ENCODE measurements around the gene MPP4. TPM values are rescaled to one million over a fixed set of nuclear protein-coding genes. Genes with fewer than 3 reads are reported as not detected.

Gene MPP4
- total and polyA plus RNA-seq, 10 of the 15 experiments (the other 5 are each of a cell fraction or from before 2014, with no cell fraction given): 0.03 to 0.14 (median 0.05) TPM; not detected in 4

DNA sequence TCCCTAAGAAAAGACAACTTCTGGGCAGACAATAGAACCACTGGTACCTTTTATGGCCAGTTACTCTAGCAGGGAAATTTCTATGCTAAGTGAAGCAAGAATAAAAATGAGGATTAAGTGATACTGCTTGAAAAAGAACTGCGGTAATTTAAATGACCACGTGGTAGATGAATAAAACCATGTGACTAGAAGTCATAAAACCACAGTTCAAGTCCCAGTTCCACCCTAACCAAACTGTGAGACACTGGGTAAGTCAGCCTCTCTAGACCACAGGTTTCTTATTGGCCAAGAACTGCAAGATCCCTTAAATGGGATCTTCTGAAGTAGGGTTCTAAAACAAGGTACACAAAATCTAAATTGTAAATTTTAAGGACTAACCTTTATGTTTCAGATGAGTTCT, 67.9 kb downstream of the MPP4 start (continued):
- TF ChIP-seq ETV6 (conservative IDR thresholded peaks at IDR 0.05 in 1 of 2, IDR thresholded peaks at IDR 0.05 in 1 of 2; ENCODE audit: borderline replicate concordance in 1 of 2, low read depth in 1 of 2) (no peak), MLLT1 (IDR thresholded peaks at IDR 0.05) (no peak), NFIC (IDR thresholded peaks at IDR 0.05; ENCODE audit: low read depth, low read length) (no peak), ZNF384 (IDR thresholded peaks at IDR 0.05; ENCODE audit: borderline replicate concordance, low read depth, low read length) (no peak), ZBTB4 (CRISPR knock-in tag; IDR thresholded peaks at IDR 0.05) (no peak), TCF12 (IDR thresholded peaks at IDR 0.05; ENCODE audit: low read depth, low read length) (no peak), CEBPB (IDR thresholded peaks at IDR 0.05; ENCODE audit: borderline replicate concordance in 1 of 2, low read depth in 2 of 2, low read length in 2 of 2) (no peak), FOS (IDR thresholded peaks at IDR 0.05; ENCODE audit: borderline replicate concordance, extremely low read depth, insufficient read length) (no peak)
